Hepatocyte (in vitro differentiated cells): ENCODE data around the gene BZW1. TPM values are rescaled to one million over a fixed set of nuclear protein-coding genes. Genes with fewer than 3 reads are reported as not detected.

ENCODE experiments used
- DNase-seq: peaks from one replicate; pipeline ENCODE4 v3.0.0-alpha.2; 2016; ENCODE audit warnings: low spot score
- H2AFZ ChIP-seq: fragments of 200-600 bp; sonication (generic); 2 replicates; pipeline ENCODE4 v1.6.0; 2016; ENCODE audit warnings: antibody characterized with exemption, mild to moderate bottlenecking
- H3K27ac ChIP-seq: fragments of 200-600 bp; sonication (generic); 2 replicates; pipeline ENCODE4 v1.5.1; 2016; ENCODE audit warnings: mild to moderate bottlenecking
- H3K27me3 ChIP-seq: fragments of 200-600 bp; sonication (generic); 2 replicates; pipeline ENCODE4 v1.6.1; 2016
- H3K36me3 ChIP-seq: fragments of 200-600 bp; sonication (generic); replicated peaks from 2 replicates; pipeline ENCODE4 v1.5.1; 2016; ENCODE audit warnings: low read depth; ENCODE audit not compliant: insufficient read depth
- H3K4me1 ChIP-seq: fragments of 200-600 bp; sonication (generic); 2 replicates; pipeline ENCODE4 v1.5.1; 2016; ENCODE audit warnings: mild to moderate bottlenecking, moderate library complexity; ENCODE audit not compliant: insufficient read depth
- H3K4me2 ChIP-seq: fragments of 200-600 bp; sonication (generic); 2 replicates; pipeline ENCODE4 v1.6.0; 2016
- H3K4me3 ChIP-seq: fragments of 200-600 bp; sonication (generic); 2 replicates; pipeline ENCODE4 v1.5.1; 2016; ENCODE audit warnings: mild to moderate bottlenecking
- H3K79me2 ChIP-seq: fragments of 200-600 bp; sonication (generic); 2 replicates; pipeline ENCODE4 v1.6.0; 2017; ENCODE audit warnings: mild to moderate bottlenecking
- H3K9me2 ChIP-seq: fragments of 200-600 bp; sonication (generic); replicated peaks from 2 replicates; pipeline ENCODE4 v1.6.0; 2017; ENCODE audit warnings: mild to moderate bottlenecking; ENCODE audit not compliant: insufficient read depth
- H3K9me3 ChIP-seq: fragments of 200-600 bp; sonication (generic); 2 replicates; pipeline ENCODE4 v1.5.1; 2016; ENCODE audit warnings: low read depth, mild to moderate bottlenecking
- H4K20me1 ChIP-seq: fragments of 200-600 bp; sonication (generic); 2 replicates; pipeline ENCODE4 v1.6.0; 2016; ENCODE audit warnings: mild to moderate bottlenecking; ENCODE audit not compliant: insufficient read depth, poor library complexity, severe bottlenecking
- EZH2 ChIP-seq: fragments of 200-600 bp; sonication (generic); IDR thresholded peaks from 2 replicates; pipeline ENCODE4 v1.6.1; 2016; ENCODE audit warnings: antibody characterized with exemption, mild to moderate bottlenecking, borderline replicate concordance
- EZH2phosphoT487 ChIP-seq: fragments of 200-600 bp; sonication (generic); IDR thresholded peaks from one replicate; pipeline ENCODE4 v1.6.1; 2018; ENCODE audit warnings: antibody characterized with exemption, mild to moderate bottlenecking, low read depth, moderate library complexity; ENCODE audit not compliant: unreplicated experiment, severe bottlenecking
- WGBS: methylation state at CpG from one replicate; pipeline ENCODE4 v1.1.6; 2016; ENCODE audit warnings: low lambda C conversion rate; ENCODE audit errors: missing lambda C conversion rate; 5-methylcytosine and 5-hydroxymethylcytosine counted together
- polyA plus RNA-seq: library from polyadenylated mRNA; unstranded; fragments of >200 nt; fragmentation: Nextera tagmentation; extraction: Ambion mirVana; gene quantifications from 2 replicates; pipeline ENCODE4 v1.2.1, GENCODE V29; 2016
- total RNA-seq: library from RNA; depleted of rRNA; stranded (reverse); fragments of >200 nt; gene quantifications from 2 replicates; pipeline ENCODE4 v1.2.3, GENCODE V29; 2014
- TF ChIP-seq, protein P1 (sequence below): fragments of 200-600 bp; sonication (generic); IDR thresholded peaks from 2 replicates; pipeline ENCODE4 v1.5.1; 2016; ENCODE audit warnings: antibody characterized with exemption, mild to moderate bottlenecking; ENCODE audit not compliant: poor library complexity

BZW1 gene
- total and polyA plus RNA-seq, 2 experiments from 2014 or later = 133 to 237 TPM

DNA sequence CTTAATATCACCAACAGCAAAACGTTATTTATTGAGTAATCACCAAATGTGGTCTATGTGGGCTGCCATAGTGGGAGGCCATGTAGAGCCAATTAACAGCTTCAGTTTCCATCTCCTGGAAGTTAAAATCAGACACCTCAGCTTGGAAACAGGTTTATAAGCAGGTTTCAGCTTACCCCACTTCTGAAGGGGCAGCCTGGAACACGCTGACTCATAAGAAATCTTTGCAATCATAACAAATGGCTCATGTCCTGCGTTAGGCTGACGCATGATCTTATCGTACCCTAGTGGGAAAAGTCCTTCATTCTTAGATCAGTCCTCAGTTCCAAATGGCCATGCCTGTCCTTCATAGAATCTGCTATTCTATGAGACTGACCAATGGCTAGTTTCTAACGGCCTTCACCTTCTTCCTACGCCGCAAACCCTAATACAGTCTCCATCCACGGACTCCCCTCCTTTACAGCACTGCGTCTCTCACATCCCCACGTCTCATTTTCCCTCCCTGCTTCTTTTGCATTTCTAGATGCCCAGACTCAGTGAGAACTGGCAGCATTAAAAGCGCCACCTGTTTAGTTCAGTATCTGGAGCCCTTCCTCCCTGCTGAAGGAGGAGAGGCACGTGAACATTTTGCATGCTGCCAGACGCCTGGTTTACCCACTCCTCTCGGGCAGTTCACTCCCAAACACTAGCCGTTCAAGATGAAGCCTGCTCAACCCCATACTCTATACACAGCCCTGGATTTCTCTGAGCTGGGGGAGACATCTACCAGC lies 24.2 kb upstream of the BZW1 start:
- Histone ChIP-seq H3K9me3 (no peaks in the 10 kb centered on the region), H3K4me3 (no peak overlapping the region), H3K9me2 (no peaks in the 10 kb centered on the region), H3K36me3 (no peaks in the 10 kb centered on the region), H2AFZ (no peak overlapping the region), H3K27me3 (no peaks in the 10 kb centered on the region), H3K79me2 (no peaks in the 10 kb centered on the region), H3K4me2 (peak overlapping the region; percentile 10), H3K27ac (peak overlapping the region; percentile 87), H4K20me1 (no peaks in the 10 kb centered on the region), H3K4me1 (peaks cover 12% of the 10 kb centered on the region)
- 79% methylated on average over 16 of the region's 16 CpGs for WGBS
- TF ChIP-seq, protein P1, sequence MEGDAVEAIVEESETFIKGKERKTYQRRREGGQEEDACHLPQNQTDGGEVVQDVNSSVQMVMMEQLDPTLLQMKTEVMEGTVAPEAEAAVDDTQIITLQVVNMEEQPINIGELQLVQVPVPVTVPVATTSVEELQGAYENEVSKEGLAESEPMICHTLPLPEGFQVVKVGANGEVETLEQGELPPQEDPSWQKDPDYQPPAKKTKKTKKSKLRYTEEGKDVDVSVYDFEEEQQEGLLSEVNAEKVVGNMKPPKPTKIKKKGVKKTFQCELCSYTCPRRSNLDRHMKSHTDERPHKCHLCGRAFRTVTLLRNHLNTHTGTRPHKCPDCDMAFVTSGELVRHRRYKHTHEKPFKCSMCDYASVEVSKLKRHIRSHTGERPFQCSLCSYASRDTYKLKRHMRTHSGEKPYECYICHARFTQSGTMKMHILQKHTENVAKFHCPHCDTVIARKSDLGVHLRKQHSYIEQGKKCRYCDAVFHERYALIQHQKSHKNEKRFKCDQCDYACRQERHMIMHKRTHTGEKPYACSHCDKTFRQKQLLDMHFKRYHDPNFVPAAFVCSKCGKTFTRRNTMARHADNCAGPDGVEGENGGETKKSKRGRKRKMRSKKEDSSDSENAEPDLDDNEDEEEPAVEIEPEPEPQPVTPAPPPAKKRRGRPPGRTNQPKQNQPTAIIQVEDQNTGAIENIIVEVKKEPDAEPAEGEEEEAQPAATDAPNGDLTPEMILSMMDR = no peak
- TF ChIP-seq EZH2phosphoT487 (no peak), EZH2 (no peak)
- DNase-seq = peak; percentile 58

DNA sequence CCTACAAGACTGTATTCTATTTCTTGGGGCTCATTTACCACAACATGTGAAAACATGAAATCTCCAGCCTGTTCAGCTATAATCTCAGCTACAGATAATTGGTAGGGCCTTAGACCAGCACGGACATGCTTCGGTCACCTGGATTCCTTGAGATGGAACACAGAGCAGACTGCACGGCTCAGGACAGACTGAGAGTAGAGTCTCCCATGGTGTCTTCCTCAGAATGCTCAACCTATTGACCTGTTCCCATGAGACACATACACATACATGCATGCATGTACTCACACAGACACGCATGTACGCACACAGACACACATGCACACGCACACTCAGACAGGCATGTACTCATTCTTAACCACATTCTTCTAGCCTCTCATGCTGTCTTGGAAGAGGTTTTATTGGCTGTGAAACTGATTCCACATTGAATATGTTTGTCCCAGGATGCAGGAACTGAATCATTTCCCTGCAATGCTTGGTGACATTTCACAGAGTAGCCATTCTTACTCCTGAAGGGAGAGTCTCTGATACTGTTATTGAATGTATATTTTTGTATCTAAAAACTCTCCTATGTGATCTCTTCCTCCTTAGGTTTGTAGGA lies 23.5 kb upstream of the BZW1 start:
- Histone ChIP-seq H2AFZ (no peak overlapping the region), H3K4me1 (peaks cover 12% of the 10 kb centered on the region), H3K36me3 (no peaks in the 10 kb centered on the region), H3K9me3 (no peaks in the 10 kb centered on the region), H3K27me3 (no peaks in the 10 kb centered on the region), H4K20me1 (no peaks in the 10 kb centered on the region), H3K9me2 (no peaks in the 10 kb centered on the region), H3K4me2 (no peak overlapping the region), H3K79me2 (no peaks in the 10 kb centered on the region), H3K4me3 (no peak overlapping the region), H3K27ac (peak overlapping the region; percentile 87)
- TF ChIP-seq EZH2phosphoT487 (no peak), EZH2 (no peak)
- DNase-seq = no peak
- WGBS = 96% methylated on average over 6 of the region's 6 CpGs

DNA sequence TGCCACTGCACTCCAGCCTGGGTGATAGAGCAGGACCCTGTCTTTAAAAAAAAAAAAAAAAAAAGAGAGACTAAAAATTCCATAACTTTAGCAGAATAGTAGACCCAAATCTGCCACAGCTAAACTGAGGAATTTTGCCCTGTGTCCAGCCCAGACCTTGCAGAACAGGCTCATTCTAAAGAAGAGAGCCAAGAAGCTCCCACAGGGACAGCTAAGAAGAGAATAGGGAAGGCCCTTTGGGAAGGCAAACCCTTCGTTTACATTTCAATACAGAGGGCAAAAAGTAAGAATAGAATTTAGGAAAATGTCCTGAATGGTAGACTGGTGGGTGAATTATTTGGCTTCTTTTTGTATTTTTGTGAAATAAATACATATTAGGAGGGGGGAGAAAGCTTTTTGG lies 21.5 kb upstream of the BZW1 start:
- TF ChIP-seq EZH2 = no peak
- TF ChIP-seq, protein P1 = no peak
- no peak for TF ChIP-seq EZH2phosphoT487
- no peaks in the 10 kb centered on the region for H3K9me2 ChIP-seq
- 36% methylated on average over 1 of the region's 1 CpG for WGBS
- no peak overlapping the region for H3K4me2 ChIP-seq
- no peaks in the 10 kb centered on the region for H4K20me1 ChIP-seq
- H3K9me3 ChIP-seq = no peaks in the 10 kb centered on the region
- no peak overlapping the region for H2AFZ ChIP-seq
- no peaks in the 10 kb centered on the region for H3K27me3 ChIP-seq
- no peaks in the 10 kb centered on the region for H3K79me2 ChIP-seq
- H3K4me1 ChIP-seq = peaks cover 12% of the 10 kb centered on the region
- H3K4me3 ChIP-seq = no peak overlapping the region
- DNase-seq = no peak
- no peaks in the 10 kb centered on the region for H3K36me3 ChIP-seq
- H3K27ac ChIP-seq = no peak overlapping the region

DNA sequence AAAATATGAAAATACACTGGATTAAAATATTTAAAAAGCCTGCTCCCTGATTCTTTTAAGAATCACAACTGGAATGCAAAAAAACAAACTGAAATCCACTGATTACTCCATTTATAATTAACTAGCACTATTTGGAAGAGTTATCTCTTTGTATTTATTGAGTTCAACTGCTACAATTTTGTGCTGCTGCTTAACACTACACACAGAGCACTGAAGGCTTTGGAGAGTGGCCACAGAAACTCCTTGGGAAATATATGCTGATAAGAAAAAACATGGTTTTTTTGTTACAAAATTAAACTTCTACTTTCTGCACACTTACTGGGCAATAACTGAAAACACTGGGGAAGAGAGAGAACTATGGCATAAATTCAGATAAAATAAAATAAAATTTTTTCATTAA lies 19.8 kb upstream of the BZW1 start:
- no peak for TF ChIP-seq EZH2
- TF ChIP-seq EZH2phosphoT487 = no peak
- TF ChIP-seq, protein P1 = no peak
- no peak overlapping the region for H3K4me3 ChIP-seq
- no peak overlapping the region for H3K27ac ChIP-seq
- no peaks in the 10 kb centered on the region for H4K20me1 ChIP-seq
- DNase-seq = no peak
- H3K4me2 ChIP-seq = peak overlapping the region; percentile 38
- no peaks in the 10 kb centered on the region for H3K27me3 ChIP-seq
- peaks cover 12% of the 10 kb centered on the region for H3K4me1 ChIP-seq
- no peaks in the 10 kb centered on the region for H3K36me3 ChIP-seq
- H3K9me3 ChIP-seq = no peaks in the 10 kb centered on the region
- H3K79me2 ChIP-seq = no peaks in the 10 kb centered on the region
- no peaks in the 10 kb centered on the region for H3K9me2 ChIP-seq
- no peak overlapping the region for H2AFZ ChIP-seq
